Heart left ventricle (tissue), 13 donors: ENCODE measurements around the gene HOXC11.

ENCODE experiments used
- CTCF ChIP-seq, 12 donors: fragments of 200-600 bp; sonication (generic) in 4 of 12; IDR thresholded peaks; one replicate each; pipeline versions ENCODE4 v1.5.0 to v1.8.0; 2018 to 2022; ENCODE audit warnings: antibody characterized with exemption in 12 of 12, mild to moderate bottlenecking in 5 of 12
- POLR2A ChIP-seq, 2 donors: fragments of 450-650 bp; IDR thresholded peaks; one replicate each; pipeline ENCODE4 v1.6.1; 2017; ENCODE audit warnings: antibody characterized with exemption in 2 of 2, mild to moderate bottlenecking in 2 of 2, moderate library complexity in 2 of 2
- donor health status: ischemic (EF 13 %, LVEDD 7.1; RV severe dilation, severe dysfunction).
- donor health status: DM: no; HTN: yes; CAD: no.
- donor health status: DM: no; HTN: no; CAD: no.
- donor health status: ischemic (EF 25% LVEDD 6.9; RV normal size, moderate dysfunction).
- donor health status: ischemic (EF 25% LVEDD 5.7; RV mildly dilated, moderate dysfunction).
- donor health status: ischemic (EF 35%, LVEDD 5.7; RV mildly dilated, moderate dysfunction).
- donor health status: nonischemic (EF 11% LVEDD 7.7; RV severe dilation, severe dysfunction).
- donor health status: DM: yes; HTN: yes; CAD: no.
- donor health status: PGD.
- donor health status: ischemic (EF 29% LVEDD 5.4; RV normal size, mild dysfunction).
- donor health status: nonischemic (EF 23%, LVEDD 6.1; RV moderate dilation, normal function).

GRCh38 chr12:53928054-53928835 lies 44.7 kb upstream of the HOXC11 start:
- no peak for TF ChIP-seq CTCF (IDR thresholded peaks at IDR 0.05)
- no peak for TF ChIP-seq POLR2A (IDR thresholded peaks at IDR 0.05)
